Measurements from ENCODE around the gene PNMA6F.

The PNMA6F gene

GRCh38 chrX:153338836-153339235 is 17.3 kb upstream of the PNMA6F start:
- no peak for DNase-seq (ENCODE audit: low spot score)
- TF ChIP-seq, protein P1, sequence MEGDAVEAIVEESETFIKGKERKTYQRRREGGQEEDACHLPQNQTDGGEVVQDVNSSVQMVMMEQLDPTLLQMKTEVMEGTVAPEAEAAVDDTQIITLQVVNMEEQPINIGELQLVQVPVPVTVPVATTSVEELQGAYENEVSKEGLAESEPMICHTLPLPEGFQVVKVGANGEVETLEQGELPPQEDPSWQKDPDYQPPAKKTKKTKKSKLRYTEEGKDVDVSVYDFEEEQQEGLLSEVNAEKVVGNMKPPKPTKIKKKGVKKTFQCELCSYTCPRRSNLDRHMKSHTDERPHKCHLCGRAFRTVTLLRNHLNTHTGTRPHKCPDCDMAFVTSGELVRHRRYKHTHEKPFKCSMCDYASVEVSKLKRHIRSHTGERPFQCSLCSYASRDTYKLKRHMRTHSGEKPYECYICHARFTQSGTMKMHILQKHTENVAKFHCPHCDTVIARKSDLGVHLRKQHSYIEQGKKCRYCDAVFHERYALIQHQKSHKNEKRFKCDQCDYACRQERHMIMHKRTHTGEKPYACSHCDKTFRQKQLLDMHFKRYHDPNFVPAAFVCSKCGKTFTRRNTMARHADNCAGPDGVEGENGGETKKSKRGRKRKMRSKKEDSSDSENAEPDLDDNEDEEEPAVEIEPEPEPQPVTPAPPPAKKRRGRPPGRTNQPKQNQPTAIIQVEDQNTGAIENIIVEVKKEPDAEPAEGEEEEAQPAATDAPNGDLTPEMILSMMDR (IDR thresholded peaks at IDR 0.05; ENCODE audit: borderline replicate concordance, control extremely low read depth, extremely low read depth, insufficient read depth, missing control alignments), result no peak
- in situ Hi-C loops (cut with MboI; ENCODE audit: low sequenced_read_pairs, unreplicated experiment), result no loop called here

GRCh38 chrX:153336988-153337387 is 15.4 kb upstream of the PNMA6F start:
- TF ChIP-seq, protein P1 (IDR thresholded peaks at IDR 0.05; ENCODE audit: borderline replicate concordance, control extremely low read depth, extremely low read depth, insufficient read depth, missing control alignments), result no peak
- in situ Hi-C loops (cut with MboI; ENCODE audit: low sequenced_read_pairs, unreplicated experiment), result no loop called here
- no peak for DNase-seq (ENCODE audit: low spot score)

DNA sequence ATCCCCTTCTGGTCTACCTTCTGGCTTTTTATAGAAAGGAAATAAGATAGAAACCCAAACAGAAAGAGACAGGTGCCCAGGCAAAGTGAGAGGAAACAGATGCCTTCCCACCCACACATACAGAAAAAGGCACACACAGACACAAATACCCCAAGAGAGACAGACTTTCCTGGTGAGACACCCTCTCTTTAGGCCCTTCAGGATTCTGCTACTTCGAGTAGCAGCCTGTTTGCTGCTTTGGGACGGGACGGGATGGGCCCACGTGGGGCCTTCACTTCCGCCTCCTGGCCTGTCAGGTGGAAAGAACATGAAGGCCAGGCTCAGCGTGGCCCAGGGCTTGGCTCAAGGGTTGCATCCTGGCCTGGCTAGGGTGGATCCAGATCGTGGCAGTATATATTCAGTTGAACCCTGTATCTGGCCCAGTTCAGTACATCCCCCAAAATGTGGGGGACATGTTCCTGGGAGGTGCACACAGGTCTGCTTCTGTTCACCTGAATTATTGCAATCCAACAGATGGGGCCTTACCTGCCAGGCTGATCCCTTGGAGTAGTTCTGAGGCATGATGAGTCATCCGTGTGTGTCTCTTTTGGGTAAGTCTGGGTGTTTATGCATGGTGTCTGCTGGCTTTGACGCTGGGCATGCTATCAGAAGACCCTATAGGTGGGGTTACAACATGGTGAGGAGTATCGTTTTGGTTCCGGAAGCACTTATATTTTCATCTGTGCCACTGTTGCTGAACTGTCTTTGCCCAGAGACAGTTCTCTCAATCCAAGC is 14.7 kb upstream of the PNMA6F start:
- TF ChIP-seq, protein P1 (IDR thresholded peaks at IDR 0.05; ENCODE audit: borderline replicate concordance, control extremely low read depth, extremely low read depth, insufficient read depth, missing control alignments), result no peak
- peak; percentile 49 for DNase-seq (ENCODE audit: low spot score)
- in situ Hi-C loops (cut with MboI; ENCODE audit: low sequenced_read_pairs, unreplicated experiment), result no loop called here

DNA sequence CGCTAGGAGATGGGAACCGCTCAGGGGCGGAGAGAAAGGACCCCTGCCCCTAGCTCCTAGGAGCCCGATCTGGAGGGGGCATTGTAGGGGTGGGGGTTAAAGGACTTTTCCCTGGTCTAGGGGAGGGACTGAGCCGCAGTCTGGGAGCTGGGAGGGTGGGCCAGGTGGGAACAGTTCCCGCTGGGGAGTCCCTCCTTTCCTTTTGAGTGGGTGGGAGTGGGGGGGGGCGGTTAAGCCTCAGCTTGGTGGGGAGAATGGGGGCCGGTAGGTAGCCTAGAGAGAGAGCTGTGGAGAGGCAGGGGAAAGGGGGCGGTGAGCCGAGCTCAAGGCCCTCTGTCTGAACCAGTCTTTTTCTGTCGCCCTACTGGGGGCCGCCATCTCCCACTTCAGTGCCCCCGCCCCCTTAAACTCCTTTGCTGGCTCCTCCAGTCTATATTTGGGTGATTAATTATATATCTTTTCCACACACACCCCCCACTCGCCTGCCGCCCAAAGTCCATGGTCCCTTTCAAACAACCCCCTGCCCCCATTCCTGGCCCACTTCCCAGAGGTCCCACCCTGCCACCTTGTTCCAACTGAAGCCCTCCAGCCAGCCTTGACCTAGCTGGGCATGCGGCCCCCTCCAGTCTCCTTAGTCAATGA is 13.2 kb upstream of the PNMA6F start:
- TF ChIP-seq, protein P1 (IDR thresholded peaks at IDR 0.05; ENCODE audit: borderline replicate concordance, control extremely low read depth, extremely low read depth, insufficient read depth, missing control alignments), result no peak
- in situ Hi-C loops (cut with MboI; ENCODE audit: low sequenced_read_pairs, unreplicated experiment), result no loop called here
- peak; percentile 34 for DNase-seq (ENCODE audit: low spot score)

DNA sequence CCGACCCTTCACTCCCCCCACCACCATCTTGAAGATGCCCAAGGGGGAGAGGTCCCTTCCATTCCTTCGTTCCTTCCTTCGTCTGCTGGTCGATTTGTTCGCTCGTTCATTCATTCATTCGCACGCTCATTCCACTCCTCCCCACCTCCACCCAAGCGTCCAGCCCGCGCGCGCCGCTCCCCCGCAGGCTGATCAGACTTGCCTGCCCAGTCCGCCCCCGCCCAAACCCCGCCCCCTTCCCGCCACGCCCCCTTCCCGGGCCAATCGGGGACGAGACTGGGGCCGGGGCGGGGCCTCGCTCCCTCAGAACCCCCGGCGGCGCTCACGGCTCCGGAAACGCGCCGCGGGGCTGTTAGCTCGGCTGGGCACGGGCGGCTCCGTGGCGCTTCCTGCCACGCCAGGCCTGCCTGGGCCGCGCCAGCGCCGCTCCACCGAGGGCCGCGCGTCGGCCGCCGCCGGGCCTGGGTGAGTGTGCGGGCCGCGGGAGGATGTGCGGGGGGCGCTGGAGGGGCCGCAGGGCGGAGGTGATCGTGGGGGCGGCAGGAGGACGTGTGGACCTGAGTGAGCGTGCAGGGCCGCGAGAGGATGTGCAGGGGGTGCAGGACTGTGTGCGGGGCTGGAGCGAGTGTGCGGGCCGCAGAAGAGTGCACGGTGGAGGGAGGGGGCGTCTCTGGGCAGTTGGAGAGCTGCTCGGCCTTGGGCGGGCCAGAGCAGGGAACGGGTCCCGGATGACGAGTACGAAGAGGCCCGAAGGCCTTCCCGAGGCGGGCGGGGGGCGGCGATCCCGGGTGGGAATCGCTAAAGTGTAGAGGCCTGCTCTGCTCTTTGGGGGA is 12.5 kb upstream of the PNMA6F start, which contains the start of gene ZNF275:
Gene ZNF275, plus strand, starts transcription at position 333 of the 833 bp plus-strand sequence. CDS start 2,527 bp downstream, outside the sequence.
- TF ChIP-seq, protein P1 (IDR thresholded peaks at IDR 0.05; ENCODE audit: borderline replicate concordance, control extremely low read depth, extremely low read depth, insufficient read depth, missing control alignments), result no peak
- in situ Hi-C loops (cut with MboI; ENCODE audit: low sequenced_read_pairs, unreplicated experiment), result no loop called here
- peak; percentile 90 for DNase-seq (ENCODE audit: low spot score)

DNA sequence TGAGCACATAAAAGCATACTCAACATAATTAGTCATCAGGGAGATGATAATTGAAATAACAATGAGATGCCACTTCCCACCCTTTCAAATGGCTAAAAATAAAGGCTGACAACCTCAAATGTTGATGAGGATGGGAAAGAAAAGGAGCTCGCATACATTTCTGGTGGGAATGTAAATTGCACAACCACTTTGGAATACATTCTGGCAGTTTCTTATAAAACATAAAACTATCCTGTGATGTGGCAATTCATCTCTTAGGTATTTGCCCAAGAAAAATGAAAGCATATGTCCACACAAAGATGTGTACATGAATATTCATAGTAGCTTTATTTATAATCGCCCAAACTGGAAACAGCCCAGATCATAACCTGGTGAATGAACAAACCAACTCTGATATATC is 11.7 kb upstream of the PNMA6F start:
- in situ Hi-C loops (cut with MboI; ENCODE audit: low sequenced_read_pairs, unreplicated experiment), result no loop called here
- no peak for DNase-seq (ENCODE audit: low spot score)
- TF ChIP-seq, protein P1 (IDR thresholded peaks at IDR 0.05; ENCODE audit: borderline replicate concordance, control extremely low read depth, extremely low read depth, insufficient read depth, missing control alignments), result no peak

Measured in GM13976 (cell line).